ENCODE data around the gene PIKFYVE.
A peak's percentile ranks its signal among the peaks of the same experiment; 100 is the strongest.
"Not testable (repeated sequence)": the region's sequence is repeated elsewhere in the genome, so short reads cannot be mapped to it uniquely, and the experiment has no call there.

PIKFYVE gene

GRCh38 chr2:208265801-208266552 lies at the start of gene PIKFYVE:
Gene PIKFYVE (plus strand): TSS chr2:208266255. CDS start chr2:208271520, 5,265 bp downstream.
- peak; percentile 90 for DNase-seq (ENCODE audit: low spot score)

GRCh38 chr2:208221873-208222272 lies 44.2 kb upstream of the PIKFYVE start:
- not testable (repeated sequence) for DNase-seq (ENCODE audit: low spot score)

GRCh38 chr2:208222351-208222750 lies 43.7 kb upstream of the PIKFYVE start:
- no peak for DNase-seq (ENCODE audit: low spot score)

- DNase-seq (ENCODE audit: low spot score), result no peak
Observed at GRCh38 chr2:208224802-208225201, 41.3 kb upstream of the PIKFYVE start.

- DNase-seq (ENCODE audit: low spot score), result no peak
Observed at GRCh38 chr2:208227581-208228232, 38.3 kb upstream of the PIKFYVE start.

- no peak for DNase-seq (ENCODE audit: low spot score)
Observed at GRCh38 chr2:208228476-208228875, 37.6 kb upstream of the PIKFYVE start.

GRCh38 chr2:208234786-208235185 lies 31.3 kb upstream of the PIKFYVE start:
- no peak for DNase-seq (ENCODE audit: low spot score)

GRCh38 chr2:208235860-208236259 lies 30.2 kb upstream of the PIKFYVE start:
- DNase-seq (ENCODE audit: low spot score), result no peak

- no peak for DNase-seq (ENCODE audit: low spot score)
Observed at GRCh38 chr2:208239770-208240493, 26.1 kb upstream of the PIKFYVE start.

- DNase-seq (ENCODE audit: low spot score), result no peak
Observed at GRCh38 chr2:208240619-208241209, 25.3 kb upstream of the PIKFYVE start.

- no peak for DNase-seq (ENCODE audit: low spot score)
Observed at GRCh38 chr2:208244422-208244821, 21.6 kb upstream of the PIKFYVE start.

- DNase-seq (ENCODE audit: low spot score), result no peak
Observed at GRCh38 chr2:208245746-208246145, 20.3 kb upstream of the PIKFYVE start.

GRCh38 chr2:208248601-208249000 lies 17.5 kb upstream of the PIKFYVE start:
- DNase-seq (ENCODE audit: low spot score), result no peak

- DNase-seq (ENCODE audit: low spot score), result no peak
Observed at GRCh38 chr2:208249296-208249695, 16.8 kb upstream of the PIKFYVE start.

- DNase-seq (ENCODE audit: low spot score), result no peak
Observed at GRCh38 chr2:208250388-208250787, 15.7 kb upstream of the PIKFYVE start.

- DNase-seq (ENCODE audit: low spot score), result no peak
Observed at GRCh38 chr2:208251098-208251497, 15.0 kb upstream of the PIKFYVE start.

- no peak for DNase-seq (ENCODE audit: low spot score)
Observed at GRCh38 chr2:208252716-208253492, 13.2 kb upstream of the PIKFYVE start.

GRCh38 chr2:208253600-208254117 lies 12.4 kb upstream of the PIKFYVE start:
- DNase-seq (ENCODE audit: low spot score), result no peak

- peak; percentile 80 for DNase-seq (ENCODE audit: low spot score)
Observed at GRCh38 chr2:208254118-208254870, 11.8 kb upstream of the PIKFYVE start.

- DNase-seq (ENCODE audit: low spot score), result peak; percentile 88
Observed at GRCh38 chr2:208254871-208255556, 11.0 kb upstream of the PIKFYVE start, which contains the start of gene IDH1. Gene IDH1 (minus strand): TSS chr2:208255071. CDS start chr2:208251551, 3,520 bp downstream.

Data from HuH-7 (cell line).